ENCODE results near the gene CLP1.

GRCh38 chr11:57656885-57657193 is 723 bp upstream of the CLP1 start:
- TF ChIP-seq CTCF (IDR thresholded peaks at IDR 0.05; ENCODE audit: low read depth, low read length, poor library complexity, severe bottlenecking) (no peak), EZH2phosphoT487 (IDR thresholded peaks at IDR 0.05; ENCODE audit: borderline replicate concordance, low read length) (no peak)

Measured in DOHH2 (cell line).